Stimulated activated CD8-positive, alpha-beta memory T cell treated with anti-CD3 and anti-CD28 coated beads, Interleukin-4, amount 100 ng/mL, for 4 hours (primary cell): ENCODE measurements around the gene DDX47.
"Not testable (repeated sequence)": the region's sequence is repeated elsewhere in the genome, so short reads cannot be mapped to it uniquely, and the experiment has no call there.

Experiments used
- DNase-seq, 2 donors: peaks; one replicate each; pipeline ENCODE4 v3.0.0-alpha.2; 2020; ENCODE audit warnings: low read depth in 2 of 2, low spot score in 1 of 2

The DDX47 gene

GRCh38 chr12:12871587-12872138 is 58.5 kb downstream of the DDX47 start:
- no peak for DNase-seq

DNA sequence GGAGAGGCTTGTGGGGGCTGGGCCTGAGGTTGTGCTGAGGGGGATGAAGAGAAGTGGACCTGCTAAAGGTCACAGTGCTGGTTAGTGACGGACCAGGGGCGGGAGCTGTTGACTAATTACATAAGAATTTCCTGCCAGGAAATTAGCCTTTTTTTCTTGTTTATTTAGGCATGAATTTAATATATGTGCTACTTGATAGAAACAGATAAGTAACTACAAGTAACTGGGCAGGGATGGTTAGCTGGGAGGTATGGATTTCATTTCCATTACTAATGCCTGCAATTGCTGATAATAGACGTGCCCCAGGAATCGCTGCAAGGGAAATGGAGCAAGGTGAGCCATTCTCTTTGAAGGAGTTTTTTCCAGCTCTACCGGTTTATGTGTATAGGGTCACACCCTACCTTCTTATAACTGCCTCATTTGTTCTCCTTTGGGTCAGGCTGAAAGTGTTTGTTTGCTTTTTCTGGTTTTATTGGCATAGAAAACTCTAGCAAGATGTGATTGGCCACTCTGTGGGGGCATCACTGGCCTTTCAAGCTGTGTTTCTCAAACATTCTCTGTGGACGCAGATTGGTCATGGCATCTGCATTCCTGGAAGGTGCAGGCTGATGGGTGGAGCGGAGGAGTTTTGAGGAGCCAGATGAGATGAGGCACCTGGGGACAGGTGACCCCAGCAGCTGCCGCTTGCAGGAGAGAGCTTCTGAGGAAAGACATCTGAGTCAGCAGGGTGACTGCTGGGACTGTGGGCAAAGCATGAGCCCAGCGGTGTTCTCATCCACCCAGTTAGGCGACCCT is 59.2 kb downstream of the DDX47 start:
- no peak for DNase-seq

- no peak for DNase-seq
Observed at GRCh38 chr12:12872934-12873275, 59.8 kb downstream of the DDX47 start.

GRCh38 chr12:12874029-12874428 is 60.9 kb downstream of the DDX47 start:
- no peak for DNase-seq

DNA sequence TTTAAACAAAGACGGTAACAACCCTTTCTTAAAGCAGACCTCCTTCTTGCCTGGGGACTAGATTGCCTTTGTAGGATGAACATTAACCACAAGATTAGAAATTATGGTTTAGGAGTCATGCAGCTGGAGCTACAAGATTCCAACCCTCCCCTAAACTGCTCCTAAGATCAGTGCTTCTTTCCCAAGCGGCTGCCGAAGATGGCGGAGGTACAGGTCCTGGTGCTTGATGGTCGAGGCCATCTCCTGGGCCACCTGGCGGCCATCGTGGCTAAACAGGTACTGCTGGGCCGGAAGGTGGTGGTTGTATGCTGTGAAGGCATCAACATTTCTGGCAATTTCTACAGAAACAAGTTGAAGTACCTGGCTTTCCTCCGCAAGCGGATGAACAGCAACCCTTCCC is 62.2 kb downstream of the DDX47 start:
- not testable (repeated sequence) for DNase-seq

DNA sequence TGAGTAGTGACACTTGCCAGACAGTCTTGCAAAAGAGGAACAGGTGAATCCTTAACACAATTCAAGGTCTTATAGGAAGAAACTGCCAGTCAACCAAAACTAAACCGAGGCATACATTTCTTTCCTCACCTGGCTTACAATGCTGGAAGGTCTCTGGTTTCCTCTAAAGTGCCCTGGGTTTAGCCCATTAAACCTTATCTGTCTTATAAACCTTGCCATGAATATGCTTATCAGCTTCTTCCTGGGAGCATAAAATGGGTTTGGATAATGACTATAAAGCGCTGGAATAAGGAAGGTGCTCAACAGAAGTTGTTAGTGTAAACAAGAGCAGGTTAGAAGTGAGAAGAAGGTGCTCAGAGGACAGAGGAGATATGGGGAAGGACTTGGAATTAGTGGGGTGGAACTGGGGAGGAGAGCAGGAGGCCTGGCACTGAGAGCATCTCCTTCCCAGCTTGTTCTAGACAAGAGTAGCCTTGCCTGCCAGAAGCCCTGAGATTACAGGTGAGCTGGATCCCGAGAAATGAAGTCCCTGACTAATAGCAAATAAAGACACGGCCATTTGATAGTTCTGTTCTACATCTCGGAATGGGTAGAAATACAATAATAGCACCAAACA is 64.1 kb downstream of the DDX47 start:
- no peak for DNase-seq

GRCh38 chr12:12877781-12878455 is 64.8 kb downstream of the DDX47 start:
- no peak for DNase-seq
